GM04504 (cell line): Measurements from ENCODE around the gene TAX1BP1.

ENCODE experiments used
- DNase-seq: peaks from one replicate; pipeline ENCODE4 v3.0.0-alpha.2; 2012; ENCODE audit warnings: low read depth

TAX1BP1 gene

GRCh38 chr7:27781188-27781587, 41.2 kb downstream of the TAX1BP1 start:
- DNase-seq: no peak

- no peak for DNase-seq
Observed at GRCh38 chr7:27782849-27783248, 42.9 kb downstream of the TAX1BP1 start.

GRCh38 chr7:27784399-27785053, 44.6 kb downstream of the TAX1BP1 start:
- DNase-seq: peak; percentile 30

- no peak for DNase-seq
Observed at GRCh38 chr7:27788437-27788836, 48.5 kb downstream of the TAX1BP1 start.

- no peak for DNase-seq
Observed at GRCh38 chr7:27793780-27794179, 53.8 kb downstream of the TAX1BP1 start.

- no peak for DNase-seq
Observed at GRCh38 chr7:27795977-27796376, 56.0 kb downstream of the TAX1BP1 start.

- no peak for DNase-seq
Observed at GRCh38 chr7:27799212-27799611, 59.2 kb downstream of the TAX1BP1 start.

GRCh38 chr7:27802999-27803398, 63.0 kb downstream of the TAX1BP1 start:
- no peak for DNase-seq

- no peak for DNase-seq
Observed at GRCh38 chr7:27804139-27804538, 64.2 kb downstream of the TAX1BP1 start.

- DNase-seq: no peak
Observed at GRCh38 chr7:27808626-27809025, 68.7 kb downstream of the TAX1BP1 start.

GRCh38 chr7:27810186-27810585, 70.2 kb downstream of the TAX1BP1 start:
- DNase-seq: no peak

- no peak for DNase-seq
Observed at GRCh38 chr7:27812706-27813105, 72.7 kb downstream of the TAX1BP1 start.

- DNase-seq: no peak
Observed at GRCh38 chr7:27822245-27822644, 82.3 kb downstream of the TAX1BP1 start.

GRCh38 chr7:27825891-27826290, 85.9 kb downstream of the TAX1BP1 start:
- no peak for DNase-seq

- DNase-seq: no peak
Observed at GRCh38 chr7:27826357-27826756, 86.4 kb downstream of the TAX1BP1 start.

GRCh38 chr7:27834179-27834921, 94.4 kb downstream of the TAX1BP1 start:
- DNase-seq: no peak

GRCh38 chr7:27835376-27835775, 95.4 kb downstream of the TAX1BP1 start:
- DNase-seq: no peak

GRCh38 chr7:27836536-27836935, 96.6 kb downstream of the TAX1BP1 start:
- no peak for DNase-seq

- no peak for DNase-seq
Observed at GRCh38 chr7:27839099-27839498, 99.1 kb downstream of the TAX1BP1 start.

- DNase-seq: no peak
Observed at GRCh38 chr7:27840313-27840712, 100.4 kb downstream of the TAX1BP1 start.

- DNase-seq: no peak
Observed at GRCh38 chr7:27840760-27841364, 100.9 kb downstream of the TAX1BP1 start.

GRCh38 chr7:27842094-27842692, 102.2 kb downstream of the TAX1BP1 start:
- no peak for DNase-seq

- no peak for DNase-seq
Observed at GRCh38 chr7:27842851-27843250, 102.9 kb downstream of the TAX1BP1 start.
